Suppressor macrophage treated with lipopolysaccharide for 4 hours (primary cell): ENCODE results near the gene OSBPL9.
A peak's percentile ranks its signal among the peaks of the same experiment; 100 is the strongest.
"Not testable (repeated sequence)": the region's sequence is repeated elsewhere in the genome, so short reads cannot be mapped to it uniquely, and the experiment has no call there.

Experiments used
- DNase-seq: peaks from one replicate; pipeline ENCODE4 v3.0.0-alpha.2; 2020

The OSBPL9 gene

GRCh38 chr1:51616903-51617708, at the start of gene OSBPL9:
OSBPL9 (plus strand) TSS chr1:51617092; CDS start chr1:51617111, 19 bp downstream.
- DNase-seq: peak; percentile 94

- DNase-seq: no peak
These were observed 49.2 kb upstream of the OSBPL9 start for GRCh38 chr1:51567653-51568052.

GRCh38 chr1:51568231-51568935, 48.5 kb upstream of the OSBPL9 start:
- DNase-seq: no peak

GRCh38 chr1:51569284-51570062, 47.4 kb upstream of the OSBPL9 start:
- DNase-seq: peak; percentile 43

GRCh38 chr1:51570063-51570710, 46.7 kb upstream of the OSBPL9 start:
- DNase-seq: peak; percentile 25

GRCh38 chr1:51572365-51572764, 44.5 kb upstream of the OSBPL9 start:
- no peak for DNase-seq

GRCh38 chr1:51574796-51575195, 42.1 kb upstream of the OSBPL9 start:
- DNase-seq: no peak

GRCh38 chr1:51575406-51576084, 41.3 kb upstream of the OSBPL9 start:
- DNase-seq: no peak

- no peak for DNase-seq
These were observed 40.8 kb upstream of the OSBPL9 start for GRCh38 chr1:51576085-51576444.

GRCh38 chr1:51576923-51577322, 40.0 kb upstream of the OSBPL9 start:
- no peak for DNase-seq

GRCh38 chr1:51578383-51579109, 38.3 kb upstream of the OSBPL9 start:
- peak; percentile 81 for DNase-seq

- DNase-seq: no peak
These were observed 35.7 kb upstream of the OSBPL9 start for GRCh38 chr1:51581238-51581637.

GRCh38 chr1:51583532-51583931, 33.4 kb upstream of the OSBPL9 start:
- no peak for DNase-seq

- no peak for DNase-seq
These were observed 32.9 kb upstream of the OSBPL9 start for GRCh38 chr1:51584021-51584420.

- no peak for DNase-seq
These were observed 24.2 kb upstream of the OSBPL9 start for GRCh38 chr1:51592711-51593110.

GRCh38 chr1:51594716-51595115, 22.2 kb upstream of the OSBPL9 start:
- no peak for DNase-seq

- DNase-seq: peak; percentile 18
These were observed 16.4 kb upstream of the OSBPL9 start for GRCh38 chr1:51600529-51600928.

GRCh38 chr1:51600965-51601364, 15.9 kb upstream of the OSBPL9 start:
- no peak for DNase-seq

- DNase-seq: peak; percentile 63
These were observed 10.8 kb upstream of the OSBPL9 start for GRCh38 chr1:51605961-51606723.

- DNase-seq: peak; percentile 48
These were observed 9.2 kb upstream of the OSBPL9 start for GRCh38 chr1:51607681-51608095.

- not testable (repeated sequence) for DNase-seq
These were observed 6.8 kb upstream of the OSBPL9 start for GRCh38 chr1:51610104-51610503.
